ENCODE results near the gene FAM184B. TPM values are rescaled to one million over a fixed set of nuclear protein-coding genes. Genes with fewer than 3 reads are reported as not detected.

FAM184B gene
- total RNA-seq, 4 donors from 2014 or later = 0.14 to 0.75 (median 0.18) TPM

DNA sequence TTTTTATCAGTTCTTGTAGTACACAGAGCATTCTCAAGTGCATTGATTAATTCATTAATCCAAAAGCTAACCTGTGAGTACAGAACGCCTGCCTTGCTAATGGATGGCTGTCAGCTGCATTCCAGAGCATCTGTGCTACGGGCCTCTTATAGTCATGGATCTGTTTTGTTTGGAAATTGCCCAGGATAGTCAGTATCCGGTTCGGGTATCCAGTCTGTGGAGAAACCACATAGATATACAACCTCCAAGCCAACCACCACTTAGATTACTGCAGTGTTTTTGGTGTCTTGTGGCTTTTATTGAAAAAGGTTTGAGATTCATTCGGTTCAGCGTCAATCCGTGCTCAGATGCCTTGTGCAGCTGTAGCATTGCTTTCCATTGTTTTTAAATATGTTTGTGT, 200.5 kb downstream of the FAM184B start:
- Histone ChIP-seq H3K4me3 (no peak overlapping the region), H3K4me1 (peaks cover 0 to 36% (median 20%) of the 10 kb centered on the region in 4 donors), H3K36me3 (peaks cover 0 to 44% (median 20%) of the 10 kb centered on the region in 4 donors), H3K27ac (peak overlapping the region in 1 of 4 donors; percentile 97), H3K27me3 (no peaks in the 10 kb centered on the region), H3K9me3 (no peaks in the 10 kb centered on the region)
- TF ChIP-seq, protein P1, sequence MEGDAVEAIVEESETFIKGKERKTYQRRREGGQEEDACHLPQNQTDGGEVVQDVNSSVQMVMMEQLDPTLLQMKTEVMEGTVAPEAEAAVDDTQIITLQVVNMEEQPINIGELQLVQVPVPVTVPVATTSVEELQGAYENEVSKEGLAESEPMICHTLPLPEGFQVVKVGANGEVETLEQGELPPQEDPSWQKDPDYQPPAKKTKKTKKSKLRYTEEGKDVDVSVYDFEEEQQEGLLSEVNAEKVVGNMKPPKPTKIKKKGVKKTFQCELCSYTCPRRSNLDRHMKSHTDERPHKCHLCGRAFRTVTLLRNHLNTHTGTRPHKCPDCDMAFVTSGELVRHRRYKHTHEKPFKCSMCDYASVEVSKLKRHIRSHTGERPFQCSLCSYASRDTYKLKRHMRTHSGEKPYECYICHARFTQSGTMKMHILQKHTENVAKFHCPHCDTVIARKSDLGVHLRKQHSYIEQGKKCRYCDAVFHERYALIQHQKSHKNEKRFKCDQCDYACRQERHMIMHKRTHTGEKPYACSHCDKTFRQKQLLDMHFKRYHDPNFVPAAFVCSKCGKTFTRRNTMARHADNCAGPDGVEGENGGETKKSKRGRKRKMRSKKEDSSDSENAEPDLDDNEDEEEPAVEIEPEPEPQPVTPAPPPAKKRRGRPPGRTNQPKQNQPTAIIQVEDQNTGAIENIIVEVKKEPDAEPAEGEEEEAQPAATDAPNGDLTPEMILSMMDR (IDR thresholded peaks at IDR 0.05) = no peak
- TF ChIP-seq EP300 (IDR thresholded peaks at IDR 0.05; ENCODE audit: low read depth) (no peak), POLR2AphosphoS5 (IDR thresholded peaks at IDR 0.05) (no peak), POLR2A (IDR thresholded peaks at IDR 0.05) (no peak)
- in situ Hi-C loops (cut with MboI; ENCODE audit: low pct_ligation_motif_present in 1 of 4, low pct_unique_long_range_greater_than_20kb in 1 of 4, low sequenced_read_pairs in 3 of 4) = loop anchor here in 2 of 4 donors (25.0 kb wide), 2 partner anchors 231 to 431 kb away; partner anchors contain the start of genes LCORL (in 2 of the 2), DCAF16 (in 1 of the 2) and NCAPG (in 1 of the 2)
- 72 to 84% methylated on average over 6 to 7 of the region's 7 CpGs for WGBS, 2 donors (ENCODE audit: low coverage in 1 of 2)
- intact Hi-C loops (cut with DNase I; ENCODE audit: low total_unique reads) = no loop called here
- DNase-seq = no peak

Other genes starting within 250 kb of the FAM184B start
- gene LAP3, start 204.4 kb downstream of the FAM184B start, total RNA-seq = 10 to 100 TPM; 53.5 to 85.0 (median 56.0) TPM
- gene MED28, start 167.0 kb downstream of the FAM184B start, total RNA-seq = 10 to 100 TPM; 11.1 to 25.5 (median 19.4) TPM
- 10 to 100 TPM in 3 of 4 donors, 1 to 10 TPM in 1; 9.0 to 23.3 (median 16.7) TPM for gene DCAF16, start 29.1 kb upstream of the FAM184B start, total RNA-seq
- 1 to 10 TPM in 1 of 4 donors, under 1 TPM in 2, not detected in 1; 0.48 to 3.2 (median 0.96) TPM for gene NCAPG, start 29.4 kb upstream of the FAM184B start, total RNA-seq
- 100 to 1,000 TPM in 1 of 4 donors, 10 to 100 TPM in 3; 14.7 to 162 (median 28.5) TPM for gene LCORL, start 240.1 kb upstream of the FAM184B start, total RNA-seq

All from transverse colon (tissue), 4 donors.